Measurements from ENCODE around the gene PMS2.
"Not testable (repeated sequence)": the region's sequence is repeated elsewhere in the genome, so short reads cannot be mapped to it uniquely, and the experiment has no call there.

PMS2 gene

DNA sequence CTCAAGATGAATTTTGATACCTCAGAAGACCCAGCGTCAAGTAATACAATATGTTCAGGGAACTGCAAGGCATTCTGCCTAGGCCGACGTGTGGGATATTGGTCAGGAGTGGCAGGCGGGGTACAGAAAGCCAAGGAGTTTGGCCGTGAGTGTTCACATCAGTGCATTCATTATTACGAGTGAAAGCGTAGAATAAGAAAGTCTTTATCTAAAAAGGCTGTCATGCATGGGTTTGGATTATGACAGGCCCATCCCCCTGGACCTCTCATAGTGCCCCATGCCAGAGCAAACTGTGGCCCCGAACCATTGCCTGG is 7.8 kb upstream of the PMS2 start:
- DNase-seq (ENCODE audit: low read depth): no peak

DNA sequence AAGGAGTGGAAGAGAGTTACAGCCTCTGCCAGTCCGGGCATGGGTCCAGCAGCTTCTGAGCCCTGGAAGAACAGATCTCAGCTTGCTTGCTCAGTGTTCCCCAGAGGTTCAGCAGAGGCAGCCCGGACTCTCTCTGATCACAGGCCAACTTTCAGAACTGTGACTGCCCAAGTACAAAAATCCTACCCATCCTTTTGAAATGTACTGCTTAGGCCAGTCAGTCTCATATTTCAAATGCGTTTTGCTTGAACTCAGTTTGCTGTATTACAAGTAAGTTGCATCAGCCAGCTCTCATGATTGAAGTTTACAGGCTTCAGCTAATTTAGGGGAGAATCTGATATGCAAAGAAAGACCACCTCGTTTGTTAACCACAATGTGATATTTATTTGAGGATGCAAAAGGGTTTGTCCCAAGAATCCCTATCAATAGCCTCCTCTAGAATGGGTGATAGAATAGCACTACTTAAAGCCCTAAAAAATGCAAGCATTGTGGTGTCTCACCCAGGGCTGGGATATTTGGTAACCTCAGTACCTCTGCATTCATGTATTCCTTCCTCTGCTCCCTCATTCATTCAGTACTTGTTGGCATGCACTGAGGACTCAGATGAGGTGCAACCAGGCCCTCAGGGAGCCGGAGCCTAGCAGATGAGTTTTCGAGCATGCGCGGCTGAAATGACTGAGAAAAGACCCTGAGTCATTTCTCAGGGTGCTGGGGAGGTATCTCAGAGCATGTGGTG is 7.2 kb upstream of the PMS2 start:
- H3K4me3 ChIP-seq (ENCODE audit: low read depth, low read length): no peak overlapping the region

More for the DNA sequence above, 7.8 kb upstream of the PMS2 start:
- H3K4me3 ChIP-seq (ENCODE audit: low read depth, low read length): no peak overlapping the region

DNA sequence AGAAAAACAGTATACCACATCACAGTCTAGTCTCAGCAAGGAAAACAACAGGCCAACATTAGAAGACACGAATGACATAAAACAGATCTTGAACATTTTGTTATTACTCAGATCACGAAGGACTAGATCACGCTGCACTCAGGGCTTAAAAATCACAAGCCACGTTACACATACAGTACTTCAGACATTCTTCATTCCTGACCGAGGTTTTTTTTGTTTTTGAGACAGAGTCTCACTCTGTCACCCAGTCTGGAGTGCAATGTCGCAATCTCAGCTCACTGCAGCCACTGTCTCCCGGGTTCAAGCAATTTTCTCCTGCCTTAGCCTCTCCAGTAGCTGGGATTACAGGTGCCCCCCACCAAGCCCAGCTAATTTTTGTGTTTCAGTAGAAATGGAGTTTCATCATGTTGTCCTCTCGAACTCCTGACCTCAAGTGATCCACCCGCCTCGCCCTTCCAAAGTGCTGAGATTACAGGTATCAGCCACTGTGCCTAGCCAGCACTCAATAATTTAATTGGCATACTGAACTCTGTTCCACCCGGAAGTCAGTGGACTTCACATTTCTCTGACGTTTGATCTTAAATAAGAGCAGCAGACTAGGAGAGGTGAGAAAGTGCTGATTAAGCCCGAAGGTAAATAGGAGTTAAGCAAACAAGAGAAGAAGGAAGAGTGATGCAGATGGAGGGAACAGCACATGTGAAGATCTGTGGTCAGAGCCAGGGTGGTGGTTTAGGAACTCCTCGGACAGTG is 3.7 kb upstream of the PMS2 start:
- DNase-seq (ENCODE audit: low read depth): no peak
- no peak overlapping the region for H3K4me3 ChIP-seq (ENCODE audit: low read depth, low read length)

More for the DNA sequence above, 7.2 kb upstream of the PMS2 start:
- DNase-seq (ENCODE audit: low read depth): peak; percentile 99

DNA sequence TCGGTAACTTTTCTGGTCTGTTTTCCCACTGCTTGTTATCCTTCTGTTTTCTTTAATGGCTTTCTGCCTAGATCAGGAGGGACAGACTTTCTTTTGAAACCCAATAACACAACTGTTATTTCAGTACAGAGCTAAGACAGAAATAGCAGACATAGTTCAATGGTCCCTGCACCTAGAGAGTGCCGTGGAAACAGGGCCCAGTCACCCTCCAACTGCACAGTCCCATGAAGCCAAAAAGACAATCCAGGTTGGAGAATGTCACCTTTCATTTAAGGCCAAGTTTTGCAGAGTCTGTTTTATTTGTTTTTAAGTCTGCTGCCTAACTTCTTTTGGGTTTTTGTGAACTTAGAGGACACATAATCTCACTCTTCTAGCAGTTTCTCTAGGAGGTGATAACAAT is 2.7 kb upstream of the PMS2 start:
- no peak for DNase-seq (ENCODE audit: low read depth)
- no peak overlapping the region for H3K4me3 ChIP-seq (ENCODE audit: low read depth, low read length)

DNA sequence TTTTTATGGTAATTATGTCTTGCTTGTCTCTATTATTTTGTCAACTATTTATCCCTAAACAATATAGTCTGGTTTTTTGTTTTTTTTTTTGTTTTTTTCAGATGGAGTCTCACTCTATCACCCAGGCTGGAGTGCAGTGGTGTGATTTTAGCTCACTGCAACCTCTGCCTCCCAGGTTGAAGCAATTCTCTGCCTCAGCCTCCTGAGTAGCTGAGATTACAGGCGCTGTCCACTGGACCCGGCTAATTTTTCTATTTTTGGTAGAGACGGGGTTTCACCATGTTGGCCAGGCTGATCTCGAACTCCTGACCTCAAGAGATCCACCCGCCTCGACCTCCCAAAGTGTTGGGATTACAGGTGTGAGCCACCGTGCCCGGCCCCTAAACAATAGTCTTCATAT is 1.5 kb upstream of the PMS2 start:
- H3K4me3 ChIP-seq (ENCODE audit: low read depth, low read length): peak overlapping the region; percentile 91
- DNase-seq (ENCODE audit: low read depth): not testable (repeated sequence)

DNA sequence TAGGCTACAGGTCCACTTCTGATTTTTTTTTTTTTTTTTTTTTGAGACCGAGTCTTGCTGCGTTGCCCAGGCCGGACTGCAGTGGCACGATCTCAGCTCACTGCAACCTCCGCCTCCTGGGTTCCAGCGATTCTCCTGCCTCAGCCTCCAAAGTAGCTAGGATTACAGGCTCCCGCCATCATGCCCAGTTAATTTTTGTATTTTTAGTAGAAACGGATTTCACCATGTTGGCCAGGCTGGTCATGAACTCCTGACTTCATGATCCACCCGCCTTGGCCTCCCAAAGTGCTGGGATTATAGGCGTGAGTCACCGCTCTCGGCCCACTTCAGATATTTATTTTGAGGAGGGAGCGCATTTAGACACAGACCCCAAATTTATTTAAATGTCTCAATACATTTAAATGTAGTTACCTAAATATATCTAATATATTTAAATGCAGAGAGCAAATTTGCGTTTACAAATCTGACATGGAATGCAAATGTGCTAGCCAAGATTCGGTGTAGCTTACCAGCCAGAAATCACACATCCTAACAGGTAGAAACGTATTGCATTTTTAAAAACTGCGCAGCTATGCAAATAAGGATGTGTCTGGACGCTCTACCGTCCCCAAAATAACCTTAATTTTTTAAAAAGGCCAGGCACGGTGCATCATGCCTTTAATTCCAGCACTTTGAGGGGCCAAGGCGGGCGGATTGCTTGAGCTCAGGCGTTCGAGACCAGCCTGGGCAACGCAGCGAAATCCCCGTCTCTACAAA is 836 bp downstream of the PMS2 start:
- H3K4me3 ChIP-seq (ENCODE audit: low read depth, low read length): peak overlapping the region; percentile 91
- DNase-seq (ENCODE audit: low read depth): not testable (repeated sequence)

DNA sequence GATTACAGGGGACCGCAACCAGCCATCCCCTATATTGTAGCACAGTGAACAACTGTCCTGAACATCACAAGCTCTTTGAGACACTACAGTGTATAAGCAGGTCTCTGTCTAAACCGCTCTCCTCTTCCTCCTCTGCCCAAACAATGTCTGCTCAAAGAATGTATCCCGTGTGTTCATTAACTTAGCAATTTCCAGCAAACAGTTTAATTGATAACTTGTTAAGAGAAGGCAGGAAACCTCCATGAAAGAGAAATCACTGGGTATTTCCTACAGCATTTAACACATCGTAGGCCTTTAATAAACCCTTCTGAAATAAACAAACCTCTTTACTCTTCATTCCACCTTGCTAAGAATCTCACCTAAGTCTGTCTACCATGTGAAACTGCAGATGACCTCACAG is 1.5 kb downstream of the PMS2 start:
- no peak for DNase-seq (ENCODE audit: low read depth)
- H3K4me3 ChIP-seq (ENCODE audit: low read depth, low read length): no peak overlapping the region

DNA sequence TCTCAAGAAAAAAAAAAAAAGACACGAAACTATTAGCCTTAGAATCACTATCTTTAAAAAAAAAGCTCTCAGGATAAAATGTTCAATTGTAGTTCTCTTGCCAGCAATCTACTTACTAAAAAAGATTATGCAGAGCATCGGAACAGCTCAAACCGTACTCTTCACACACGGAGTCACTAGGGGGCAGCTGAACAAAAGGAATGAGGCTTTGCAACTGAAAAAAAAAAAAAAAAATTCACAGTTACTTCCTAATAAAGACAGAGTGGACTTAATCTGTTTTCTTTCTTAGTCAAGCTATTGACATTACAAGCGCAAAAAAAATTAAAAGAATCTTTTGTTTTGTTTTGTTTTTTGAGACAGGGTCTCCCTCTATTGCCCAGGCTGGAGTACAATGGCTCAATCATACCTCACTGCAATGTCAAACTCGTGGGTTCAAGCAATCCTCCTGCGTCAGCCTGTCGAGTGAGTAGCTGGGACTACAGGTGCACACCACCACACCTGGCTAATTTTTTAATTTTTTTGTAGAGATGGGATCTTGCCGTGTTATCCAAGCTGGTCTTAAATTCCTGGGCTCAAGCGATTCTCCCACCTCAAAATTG is 11.5 kb downstream of the PMS2 start:
- no peak for DNase-seq (ENCODE audit: low read depth)
- H3K4me3 ChIP-seq (ENCODE audit: low read depth, low read length): no peak overlapping the region

DNA sequence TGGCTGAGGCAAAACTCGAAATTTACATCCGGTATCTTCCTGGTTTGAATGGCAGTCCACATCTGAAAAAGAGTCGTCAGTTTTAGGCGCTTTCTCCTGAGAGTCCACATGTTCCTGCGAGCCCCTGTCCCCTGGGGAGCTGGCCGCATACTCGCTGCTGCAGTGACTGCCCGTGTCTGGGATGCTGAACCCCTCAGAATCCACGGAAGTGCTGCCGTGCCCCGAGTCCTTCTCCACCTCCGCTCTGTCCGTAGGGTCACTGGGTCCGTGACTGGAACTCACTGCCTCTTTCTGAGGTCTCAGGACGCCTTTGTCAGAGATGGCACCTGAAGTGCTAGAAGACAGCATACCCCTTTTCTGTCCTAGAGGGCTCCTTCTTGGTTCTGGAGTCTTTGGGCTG is 21.8 kb downstream of the PMS2 start:
- not testable (repeated sequence) for DNase-seq (ENCODE audit: low read depth); H3K4me3 ChIP-seq (ENCODE audit: low read depth, low read length)

DNA sequence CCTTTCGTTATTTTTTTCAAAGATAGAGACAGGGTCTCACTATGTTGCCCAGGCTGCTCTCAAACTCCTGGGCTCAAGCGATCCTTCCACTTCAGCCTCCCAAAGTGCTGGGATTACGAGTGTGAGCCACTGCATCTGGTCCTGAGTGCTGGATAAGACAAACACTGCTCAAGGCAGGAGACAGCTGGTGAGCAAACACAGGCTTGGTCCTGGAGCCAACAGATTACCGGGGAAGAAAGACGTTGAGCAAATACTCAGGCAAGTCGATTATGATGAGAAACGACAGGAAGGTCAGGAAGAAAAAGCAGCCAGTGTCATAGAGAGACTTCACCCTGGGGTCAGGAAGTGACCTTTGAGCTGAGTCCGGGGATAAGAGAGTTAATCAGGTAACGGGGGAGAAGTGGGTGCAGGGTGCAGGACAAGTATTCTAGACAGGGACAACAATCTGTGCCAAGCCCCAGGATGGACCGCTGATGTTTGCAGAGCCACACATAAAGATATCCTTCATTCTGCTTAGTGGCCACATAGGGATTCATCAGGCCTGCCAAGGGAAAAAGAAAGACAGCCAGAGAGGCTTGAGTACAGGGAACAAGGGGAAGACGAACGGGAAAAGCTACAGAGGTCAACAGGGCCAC is 29.1 kb downstream of the PMS2 start:
- not testable (repeated sequence) for H3K4me3 ChIP-seq (ENCODE audit: low read depth, low read length); DNase-seq (ENCODE audit: low read depth)

DNA sequence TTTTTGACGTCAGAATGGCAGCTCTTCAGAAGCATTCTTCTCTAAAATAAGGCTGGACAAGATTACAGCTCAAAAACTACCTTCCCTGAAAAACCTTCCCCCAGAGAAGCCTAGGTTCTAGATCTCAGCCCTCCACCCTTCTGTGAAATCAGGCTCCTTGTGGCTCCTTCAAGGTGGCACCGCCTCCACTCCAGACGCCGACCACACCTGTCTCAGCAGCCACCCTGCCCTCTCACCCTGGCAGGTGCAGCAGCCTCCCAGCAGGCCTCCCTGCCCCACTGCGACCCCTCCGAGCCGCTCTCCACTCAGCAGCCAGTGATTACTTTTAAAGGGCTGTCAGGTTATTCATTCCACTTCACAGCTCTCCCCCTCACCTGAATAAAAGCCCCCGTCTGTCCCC is 35.3 kb downstream of the PMS2 start:
- not testable (repeated sequence) for DNase-seq (ENCODE audit: low read depth)

DNA sequence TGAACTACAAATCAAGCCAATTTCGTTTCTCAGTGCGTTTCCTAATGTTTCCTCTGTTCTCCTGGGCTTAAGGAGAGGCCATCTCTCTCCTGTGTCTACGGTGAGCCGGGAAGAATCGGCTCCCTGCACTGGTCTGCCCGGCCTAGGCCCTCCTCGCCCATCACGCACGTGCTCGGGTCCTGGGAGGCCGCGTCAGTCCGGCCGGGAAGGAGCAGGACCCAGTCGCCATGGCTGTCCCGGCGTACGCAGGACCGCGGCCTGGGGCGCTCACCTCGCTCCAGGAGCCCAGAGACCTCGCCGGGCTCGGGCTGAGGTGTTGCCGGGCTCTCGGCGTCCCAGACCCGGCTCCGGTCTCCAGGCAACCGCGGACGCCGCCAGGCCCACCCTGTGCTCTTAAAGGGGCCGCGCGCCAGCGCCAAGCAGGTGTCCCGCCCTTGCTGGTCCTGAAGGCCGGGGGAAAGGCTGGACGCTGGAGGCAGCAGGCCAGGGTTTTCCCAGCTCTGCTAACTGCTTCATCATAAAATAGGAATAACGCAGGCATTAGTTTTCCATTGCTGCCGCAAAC is 38.4 kb downstream of the PMS2 start, which contains the start of gene RSPH10B:
TSS of gene RSPH10B (minus strand) at position 343 of the 565 bp plus-strand sequence. CDS start 3,573 bp downstream, outside the sequence.
- not testable (repeated sequence) for DNase-seq (ENCODE audit: low read depth)
- H3K4me3 ChIP-seq (ENCODE audit: low read depth, low read length): peak within 1 kb of the TSS; percentile 27

More for the DNA sequence above, 35.3 kb downstream of the PMS2 start:
- H3K4me3 ChIP-seq (ENCODE audit: low read depth, low read length): not testable (repeated sequence)

DNA sequence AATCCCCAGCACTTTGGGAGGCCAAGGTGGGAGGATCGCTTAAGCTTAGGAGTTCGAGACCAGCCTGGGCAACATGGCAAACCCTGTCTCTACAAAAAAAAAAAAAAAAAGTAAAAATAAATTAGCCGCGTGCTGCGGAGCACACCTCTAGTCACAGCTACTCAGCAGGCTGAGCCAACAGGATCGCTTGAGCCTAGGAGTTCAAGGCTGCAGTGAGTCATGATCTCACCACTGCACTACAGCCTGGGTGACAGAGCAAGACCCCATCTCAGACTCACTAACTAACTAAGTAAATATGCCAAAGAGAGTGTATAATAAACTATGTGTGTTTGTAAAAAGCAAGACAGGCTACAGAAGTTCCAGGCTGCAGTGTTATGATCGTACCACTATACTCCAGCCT is 45.0 kb downstream of the PMS2 start:
- not testable (repeated sequence) for DNase-seq (ENCODE audit: low read depth); H3K4me3 ChIP-seq (ENCODE audit: low read depth, low read length)

DNA sequence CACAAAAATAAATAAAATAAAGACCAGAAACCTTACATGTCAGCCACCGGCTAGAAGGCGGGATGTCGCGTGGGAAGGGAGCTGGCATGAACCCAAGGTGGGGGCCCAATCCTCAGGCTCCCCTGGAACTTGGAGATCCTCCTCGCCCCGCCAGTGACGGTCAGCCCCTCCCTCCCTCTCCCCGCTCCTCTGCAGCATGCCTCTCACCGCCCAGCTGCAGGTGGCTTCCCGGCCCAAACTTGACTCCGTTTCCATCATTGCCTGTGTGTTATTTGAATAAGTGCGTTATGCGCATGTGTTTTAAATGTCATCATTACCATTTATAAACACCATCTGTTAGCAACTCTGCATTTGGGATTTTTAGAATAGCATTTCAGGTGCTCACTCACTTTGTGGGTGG is 45.6 kb downstream of the PMS2 start:
- H3K4me3 ChIP-seq (ENCODE audit: low read depth, low read length); DNase-seq (ENCODE audit: low read depth): not testable (repeated sequence)

DNA sequence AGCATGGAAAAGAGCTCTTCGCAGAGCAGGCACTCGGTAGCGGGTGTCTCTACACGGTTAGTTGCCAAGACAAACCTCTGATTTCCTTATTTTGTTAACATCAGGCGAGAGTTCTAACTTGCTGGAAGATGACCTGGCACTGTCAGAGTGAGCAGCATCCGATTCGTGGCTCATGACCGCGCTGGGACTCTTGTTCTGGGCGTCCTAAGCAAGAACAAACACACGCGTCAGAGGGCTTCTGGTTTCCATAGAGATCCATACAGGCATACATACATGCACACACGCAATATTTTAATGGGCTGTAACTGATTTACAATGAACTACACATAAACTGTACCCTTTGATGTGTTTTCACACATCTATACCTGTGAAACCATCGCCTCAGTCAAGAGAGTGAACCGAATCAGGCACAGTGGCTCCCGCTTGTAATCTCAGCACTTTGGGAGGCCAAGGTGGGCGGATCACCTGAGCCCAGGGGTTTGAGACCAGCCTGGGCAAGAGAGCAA is 73.9 kb downstream of the PMS2 start:
- not testable (repeated sequence) for H3K4me3 ChIP-seq (ENCODE audit: low read depth, low read length); DNase-seq (ENCODE audit: low read depth)

DNA sequence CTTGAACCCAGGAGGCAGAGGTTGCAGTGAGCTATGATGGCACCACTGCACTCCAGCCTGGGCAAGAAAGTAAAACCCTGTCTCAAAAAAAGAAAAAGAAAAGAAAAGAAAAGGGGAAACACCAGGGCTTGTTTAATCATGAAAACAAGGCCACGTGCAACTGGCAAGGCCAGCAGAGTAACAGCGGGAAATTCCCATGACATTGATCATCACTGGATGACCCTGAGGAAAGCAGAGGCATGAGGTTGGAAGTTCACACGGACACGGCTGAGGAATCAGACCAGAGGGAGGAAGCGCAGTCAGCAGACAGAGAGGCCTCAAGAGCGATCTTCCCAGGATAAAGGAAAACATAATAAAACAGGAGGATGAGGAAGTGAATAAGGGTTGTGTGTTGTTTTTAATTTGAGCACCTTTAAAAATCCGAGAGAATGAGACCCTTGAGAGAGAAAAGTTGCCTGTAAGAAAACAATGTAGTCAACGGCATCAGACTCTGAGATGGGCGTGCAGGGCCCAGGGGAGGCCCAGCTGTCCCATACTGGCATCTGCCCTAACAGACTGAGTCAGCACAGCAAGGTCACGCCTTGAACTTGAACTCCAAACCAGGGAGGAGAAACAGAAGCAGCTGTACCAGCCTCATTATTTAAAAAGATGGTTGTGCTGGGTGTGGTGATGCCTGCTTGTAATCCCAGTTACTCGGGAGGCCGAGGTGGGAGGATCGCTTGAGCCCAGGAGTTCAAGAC is 76.8 kb downstream of the PMS2 start:
- peak; percentile 11 for DNase-seq (ENCODE audit: low read depth)
- H3K4me3 ChIP-seq (ENCODE audit: low read depth, low read length): not testable (repeated sequence)

DNA sequence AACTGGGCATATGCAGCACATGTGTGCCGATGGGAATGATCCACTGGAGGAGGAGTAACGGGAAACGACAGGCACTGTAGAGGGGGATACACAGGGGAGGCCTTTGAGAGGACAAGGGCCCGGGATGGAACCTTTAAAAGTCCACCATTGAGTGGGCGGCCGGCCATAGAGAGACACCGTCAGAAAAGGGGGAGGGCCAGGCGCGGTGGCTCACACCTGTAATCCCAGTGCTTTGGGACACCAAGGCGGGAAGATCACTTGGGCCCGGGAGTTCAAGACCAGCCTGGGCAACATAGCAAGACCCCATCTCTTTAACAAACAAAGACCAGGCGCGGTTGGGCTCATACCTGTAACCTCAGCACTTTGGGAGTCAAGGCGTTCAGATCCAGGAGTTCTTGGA is 77.6 kb downstream of the PMS2 start:
- not testable (repeated sequence) for DNase-seq (ENCODE audit: low read depth); H3K4me3 ChIP-seq (ENCODE audit: low read depth, low read length)

DNA sequence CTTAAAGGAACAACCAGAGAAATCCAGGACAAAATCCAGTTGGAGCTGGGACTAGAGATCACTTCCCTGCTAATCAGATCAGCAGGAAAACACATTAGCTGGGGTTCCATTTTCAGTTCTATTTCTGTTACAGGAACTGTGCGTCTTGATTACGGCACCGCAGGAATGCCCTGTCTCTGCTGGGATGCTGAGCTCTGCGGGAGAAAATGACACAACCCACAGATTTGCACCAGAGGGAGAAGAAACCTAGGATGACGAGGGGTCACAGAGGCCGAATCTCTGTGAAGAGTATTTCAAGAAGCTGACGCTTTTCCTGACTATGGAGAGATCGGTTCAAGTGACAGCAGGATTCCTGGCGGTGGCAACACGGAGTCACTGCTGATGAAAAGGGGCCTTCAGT is 78.6 kb downstream of the PMS2 start:
- not testable (repeated sequence) for H3K4me3 ChIP-seq (ENCODE audit: low read depth, low read length); DNase-seq (ENCODE audit: low read depth)
